ENCODE measurements around the gene AIPL1.

The AIPL1 gene

DNA sequence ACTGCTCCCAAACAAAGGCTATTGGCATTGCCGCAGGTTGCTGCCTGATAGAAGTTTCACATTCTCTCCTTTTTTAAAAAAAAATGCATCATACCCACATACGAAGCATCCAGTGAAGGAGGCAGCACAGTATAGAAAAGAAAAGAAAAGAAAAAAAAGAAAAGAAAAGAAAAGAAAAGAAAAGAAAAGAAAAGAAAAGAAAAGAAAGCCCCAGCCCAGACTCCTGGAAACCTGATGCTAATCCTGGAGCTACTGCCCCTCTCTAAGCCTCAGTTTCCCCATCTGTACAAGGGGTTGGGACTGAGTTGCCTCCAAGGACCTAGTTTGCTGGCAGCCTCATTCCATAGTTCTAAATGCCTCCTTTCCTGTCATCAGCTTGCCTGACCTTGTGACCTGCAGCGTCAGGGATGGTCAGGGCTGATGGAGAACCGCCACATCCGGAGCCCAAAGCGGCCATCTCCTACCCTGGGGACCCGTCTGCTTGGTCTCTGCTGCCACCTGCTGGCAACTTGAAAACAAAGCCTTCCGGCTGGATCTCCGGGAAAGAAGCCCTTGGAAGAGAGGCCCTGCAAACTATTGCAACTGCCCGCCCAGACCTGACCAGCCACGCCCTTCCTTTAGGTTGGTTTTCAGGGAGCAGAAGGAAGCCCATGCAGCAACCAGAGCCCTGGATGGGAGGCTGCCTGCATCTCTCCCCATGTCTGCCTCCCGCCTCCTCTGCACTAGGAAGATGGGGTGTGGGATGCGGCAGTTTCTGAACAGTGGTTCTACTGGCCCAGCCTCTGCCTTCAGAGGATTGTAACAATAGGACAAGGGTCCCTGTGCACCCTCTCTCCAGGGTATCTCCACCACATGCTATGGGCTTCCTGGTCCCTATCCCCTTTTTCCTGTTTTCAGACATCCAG lies 13.0 kb downstream of the AIPL1 start:
- peak; percentile 66 to 73 for DNase-seq (ENCODE audit: low read depth in 2 of 2)

DNA sequence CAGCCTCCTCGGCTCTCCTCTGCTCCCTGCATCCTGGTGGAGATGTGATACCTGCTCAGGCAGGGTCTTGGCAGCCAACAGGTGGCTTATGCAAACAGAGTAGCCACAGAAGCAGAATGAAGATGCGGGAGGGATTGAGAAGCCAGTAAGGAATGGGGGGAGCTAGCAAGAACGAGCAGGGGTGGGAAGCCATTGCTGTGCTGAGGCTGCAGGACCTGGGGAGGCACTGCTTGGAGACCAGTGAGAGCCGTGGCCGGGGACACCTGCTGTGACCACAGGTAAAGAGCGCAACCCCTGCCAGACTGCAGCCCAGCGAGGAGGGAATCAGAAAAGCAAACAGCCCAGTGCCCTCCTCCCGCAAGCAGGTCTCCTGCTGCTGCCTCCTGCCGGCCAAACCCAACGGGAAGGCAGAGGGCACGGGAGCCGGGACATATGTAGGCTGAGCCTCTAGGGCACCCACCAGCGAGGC lies 14.7 kb downstream of the AIPL1 start:
- peak in 1 of 2 donors; percentile 26 for DNase-seq (ENCODE audit: low read depth in 2 of 2)

DNA sequence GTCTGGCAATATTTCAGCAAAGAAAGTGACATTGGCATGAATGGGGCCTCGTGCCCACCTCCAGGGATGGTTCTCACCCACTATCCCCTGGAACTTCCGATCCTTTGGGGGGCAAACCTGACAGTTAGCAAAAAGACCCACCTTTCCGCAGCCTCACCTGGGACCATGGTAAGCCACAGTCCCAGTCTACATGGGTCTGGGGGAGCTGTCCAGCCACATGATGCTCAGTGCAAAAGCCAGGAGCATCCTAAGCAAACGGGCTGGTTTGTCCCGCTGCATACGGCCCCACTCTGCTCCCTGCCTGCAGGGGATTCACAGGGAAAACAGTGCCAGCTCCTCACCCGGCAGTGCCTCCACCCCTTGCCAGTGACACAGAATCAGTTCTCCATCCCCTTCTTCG lies 19.3 kb downstream of the AIPL1 start:
- no peak for DNase-seq (ENCODE audit: low read depth in 2 of 2)

DNA sequence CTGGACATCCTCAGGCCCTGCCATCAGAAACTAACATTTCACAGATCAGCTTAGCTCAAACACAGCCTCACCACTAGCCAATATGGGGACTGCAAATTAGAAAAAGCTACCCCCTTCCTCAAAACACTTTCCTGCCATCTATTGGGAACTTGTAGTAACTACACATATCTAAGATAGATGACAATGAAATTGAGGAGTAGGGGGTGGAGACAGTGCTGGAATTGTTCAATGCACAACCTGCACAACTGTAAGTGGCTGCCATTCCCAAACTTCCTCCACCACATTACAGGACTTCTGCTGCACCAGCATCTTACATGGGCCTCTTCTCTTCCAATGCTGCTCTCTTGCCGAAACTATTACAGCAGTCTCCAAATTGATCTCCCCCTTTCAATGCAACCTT lies 21.9 kb downstream of the AIPL1 start:
- no peak for DNase-seq (ENCODE audit: low read depth in 2 of 2)

DNA sequence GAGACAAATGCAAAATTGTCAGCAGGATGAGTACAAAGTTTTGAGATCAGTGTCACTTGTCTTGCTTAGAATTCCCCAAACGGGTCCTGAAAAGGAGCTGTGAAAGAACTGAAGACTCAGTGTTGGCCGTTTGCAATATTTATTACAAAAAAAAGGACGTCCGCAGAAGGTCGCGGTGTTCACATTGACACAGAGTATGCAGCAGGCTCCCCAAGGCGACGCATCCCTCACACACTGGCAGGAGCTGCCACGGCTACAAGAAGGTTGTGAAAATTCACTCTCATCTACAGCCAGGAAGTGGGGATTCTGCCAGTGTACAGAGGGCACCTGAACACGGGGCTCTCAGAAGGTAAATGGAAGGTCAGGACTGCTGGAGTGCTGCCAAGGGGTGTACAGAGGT lies 26.2 kb downstream of the AIPL1 start:
- no peak for DNase-seq (ENCODE audit: low read depth in 2 of 2)

DNA sequence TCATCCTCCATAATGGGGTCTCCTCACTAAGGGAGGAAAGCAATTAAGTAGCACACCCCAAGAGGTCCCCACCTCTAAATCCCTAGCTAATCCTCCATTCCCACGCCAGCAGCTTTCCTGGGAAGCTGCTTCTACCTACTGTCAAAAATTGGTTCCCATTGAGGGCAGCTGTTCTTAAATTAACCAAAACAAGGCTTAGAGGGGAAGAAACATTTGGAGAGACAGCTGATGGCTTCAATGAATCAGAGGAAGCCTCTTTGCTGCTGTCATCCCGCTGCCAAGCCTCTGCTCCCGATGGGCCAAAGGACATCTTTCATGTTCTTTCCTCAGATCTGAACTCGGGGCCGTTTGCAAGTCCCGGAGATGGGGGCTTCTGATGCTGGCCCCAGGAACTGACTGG lies 26.6 kb downstream of the AIPL1 start:
- no peak for DNase-seq (ENCODE audit: low read depth in 2 of 2)

DNA sequence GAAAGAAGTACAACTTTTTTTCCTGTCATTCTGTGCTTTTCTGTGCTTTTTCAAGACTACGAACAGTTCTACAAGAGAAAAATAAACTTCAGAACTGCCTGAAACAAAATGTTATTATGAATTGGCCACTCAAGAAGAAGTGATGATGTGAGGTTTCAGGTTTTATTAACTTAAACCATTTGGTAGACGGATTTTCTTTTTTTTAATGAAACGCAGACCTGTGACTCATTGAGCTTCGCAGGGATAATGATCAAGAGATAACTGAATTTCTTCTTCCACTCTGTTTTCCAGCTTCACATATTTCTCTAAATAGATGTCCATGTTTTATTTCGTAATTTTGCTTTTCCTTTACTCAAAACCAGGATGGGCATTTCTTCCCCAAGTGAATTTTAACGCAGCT lies 32.7 kb downstream of the AIPL1 start:
- no peak for DNase-seq (ENCODE audit: low read depth in 2 of 2)

DNA sequence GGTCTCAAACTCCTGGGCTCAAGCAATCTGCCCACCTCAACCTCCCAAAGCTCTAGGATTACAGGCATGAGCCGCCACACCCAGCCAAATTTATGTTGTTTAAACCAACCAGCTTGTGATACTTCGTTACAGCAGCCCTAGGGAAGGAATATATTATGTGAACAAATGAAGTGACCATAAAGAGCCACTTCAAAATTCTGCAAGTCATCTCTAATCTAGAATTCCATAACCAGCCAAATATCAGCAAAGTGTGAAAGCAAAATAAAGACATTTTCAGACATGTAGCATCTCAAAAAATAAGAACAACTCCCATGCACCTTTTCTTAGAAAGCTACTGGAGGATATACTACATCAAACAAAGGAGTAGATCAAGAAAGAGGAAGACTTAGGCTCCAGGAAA lies 36.0 kb downstream of the AIPL1 start:
- DNase-seq (ENCODE audit: low read depth in 2 of 2) = no peak

DNA sequence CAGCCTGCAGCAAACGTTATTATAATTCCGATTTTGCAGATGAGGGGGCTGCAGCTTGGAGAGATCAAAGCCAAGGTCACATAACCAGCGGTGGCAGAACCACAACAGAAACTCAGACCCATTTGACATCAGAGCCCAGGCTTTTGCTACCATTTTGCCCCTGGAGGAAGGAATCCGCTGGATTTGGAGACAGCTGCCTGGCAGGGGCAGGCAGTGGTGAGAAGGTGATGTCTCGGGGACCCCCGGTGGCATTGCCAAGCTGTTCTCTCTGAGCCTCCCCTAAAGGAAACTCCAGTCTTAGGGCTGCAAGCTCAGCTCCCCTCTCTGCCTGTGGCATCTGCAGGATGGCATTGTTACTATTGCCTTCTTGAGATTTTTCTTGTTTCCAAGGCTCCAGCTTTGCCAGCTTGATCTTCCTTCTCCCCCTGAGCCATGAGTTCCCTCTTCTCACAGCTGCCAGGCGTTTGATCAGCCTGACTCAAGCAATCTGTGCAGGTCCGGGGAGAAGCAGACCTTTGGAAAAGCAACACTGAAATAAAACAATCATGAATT lies 40.8 kb downstream of the AIPL1 start:
- no peak for DNase-seq (ENCODE audit: low read depth in 2 of 2)

DNA sequence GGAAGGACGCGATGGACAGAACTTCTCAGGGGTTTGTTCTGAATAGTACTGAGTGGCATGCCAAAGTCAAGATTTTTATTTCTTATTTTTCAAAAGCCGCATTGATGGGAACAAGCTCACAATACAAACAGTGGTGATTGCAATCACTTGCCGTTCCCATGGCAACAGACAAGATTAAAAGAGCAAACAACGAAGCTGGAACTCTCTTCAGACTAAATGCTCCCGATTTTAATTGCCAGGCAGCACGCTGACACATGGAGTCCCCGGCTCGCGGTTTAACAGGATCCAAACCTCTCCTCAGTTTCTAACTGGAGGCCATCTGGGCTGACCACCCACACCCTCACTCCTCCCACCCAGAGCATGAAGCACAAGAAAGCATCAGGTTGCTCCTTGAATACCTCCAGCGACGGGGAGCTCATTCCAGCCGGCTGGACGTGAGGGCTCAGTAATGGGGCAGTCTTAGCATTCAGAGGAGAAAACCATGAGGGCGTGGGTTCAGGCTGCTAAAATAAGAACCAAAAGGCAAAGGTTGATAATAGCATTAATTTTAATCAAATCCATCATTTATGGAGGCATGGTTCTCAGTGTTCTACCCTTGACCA lies 41.5 kb downstream of the AIPL1 start:
- no peak for DNase-seq (ENCODE audit: low read depth in 2 of 2)

DNA sequence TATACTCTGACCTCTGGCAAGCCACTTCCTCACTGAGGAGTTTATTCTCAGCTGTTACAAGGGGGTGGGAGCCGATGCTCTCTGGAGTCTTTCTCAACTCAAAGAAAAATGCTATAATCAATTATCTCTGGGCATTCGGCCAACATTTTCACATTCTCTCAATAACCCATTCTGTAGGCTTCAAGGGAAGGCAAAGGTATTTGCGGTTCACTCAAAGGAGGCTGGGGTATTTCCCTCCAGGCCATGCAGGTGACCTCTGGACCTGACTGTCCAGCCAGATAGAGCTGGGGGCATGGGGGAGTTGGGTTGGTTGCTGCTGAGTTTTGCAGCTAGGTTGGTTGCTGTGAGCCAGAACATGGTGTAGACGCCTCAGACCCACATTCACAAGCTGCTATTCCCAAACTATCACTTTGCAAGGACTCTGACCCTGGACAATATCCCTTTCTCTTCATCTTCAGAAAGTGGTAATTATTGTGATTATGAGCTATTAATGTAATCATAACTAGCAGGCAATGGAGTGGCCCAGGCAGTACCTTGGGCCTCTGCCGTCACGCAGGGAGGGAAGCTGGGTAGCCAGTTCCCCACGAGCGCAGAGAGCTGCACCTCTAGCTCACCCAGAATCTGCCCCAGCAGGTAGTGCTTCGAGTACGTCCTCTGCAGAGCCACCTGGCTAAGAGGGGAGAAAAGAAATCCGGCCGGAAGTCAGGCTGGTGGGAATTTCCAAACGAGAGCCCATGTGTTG lies 42.1 kb downstream of the AIPL1 start:
- no peak for DNase-seq (ENCODE audit: low read depth in 2 of 2)

DNA sequence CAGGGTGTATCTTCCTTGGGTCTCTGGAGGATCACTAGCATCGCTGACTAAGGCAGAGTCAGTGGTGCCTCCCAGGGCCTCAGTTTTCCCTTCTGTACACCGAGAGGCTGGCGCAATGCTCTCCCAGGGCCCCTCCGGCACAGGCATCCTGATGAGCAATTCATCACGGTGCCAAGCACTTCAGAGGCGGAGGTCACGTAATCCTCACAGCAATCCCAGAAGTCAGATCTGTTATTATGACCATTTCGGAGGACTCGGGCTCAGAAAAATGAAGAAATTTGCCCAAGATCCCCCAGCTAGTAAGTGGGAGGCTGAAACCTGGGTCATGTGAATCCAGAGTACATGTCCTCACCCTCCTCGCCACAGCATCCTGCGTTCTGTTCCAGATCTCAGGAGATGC lies 46.5 kb downstream of the AIPL1 start:
- no peak for DNase-seq (ENCODE audit: low read depth in 2 of 2)

DNA sequence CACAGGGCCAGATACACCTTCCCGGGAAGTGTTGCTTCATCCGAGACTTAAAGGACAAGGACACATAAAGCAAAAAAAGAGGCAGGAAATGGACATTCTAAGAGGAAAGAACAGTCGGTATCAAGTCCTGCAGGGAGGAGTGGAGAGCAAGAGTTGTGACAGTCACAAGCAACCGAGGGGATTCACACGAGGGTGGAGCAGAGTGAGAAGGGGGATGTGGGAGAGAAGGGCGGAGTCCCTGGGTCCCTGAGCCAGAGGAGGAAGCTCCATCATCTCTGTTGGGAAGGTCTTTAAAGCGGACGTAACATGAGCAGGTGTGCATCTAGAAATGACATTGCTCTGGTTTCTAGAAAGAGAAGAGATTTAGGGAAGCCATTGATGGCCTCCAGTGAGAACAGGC lies 47.1 kb downstream of the AIPL1 start:
- DNase-seq (ENCODE audit: low read depth in 2 of 2) = no peak

DNA sequence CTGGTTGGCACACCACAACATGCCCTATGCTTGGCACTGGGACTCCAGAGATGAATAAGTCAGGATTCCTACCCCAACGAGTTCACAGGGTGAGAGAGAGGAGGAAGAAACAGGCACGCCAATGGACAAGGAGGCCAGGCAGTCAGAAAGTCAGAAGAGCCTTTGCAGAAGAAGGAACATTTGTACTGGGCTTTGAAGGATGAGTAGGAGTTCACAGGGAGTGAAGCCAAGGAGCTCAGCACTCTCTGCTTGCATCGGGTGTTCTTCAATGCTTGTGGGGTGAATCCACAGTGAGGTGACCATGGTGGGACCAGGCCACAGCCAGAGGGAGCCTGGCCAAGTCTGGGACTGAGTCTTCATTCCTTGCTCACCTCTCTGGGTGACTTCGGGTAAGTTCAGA lies 47.5 kb downstream of the AIPL1 start:
- DNase-seq (ENCODE audit: low read depth in 2 of 2) = no peak

DNA sequence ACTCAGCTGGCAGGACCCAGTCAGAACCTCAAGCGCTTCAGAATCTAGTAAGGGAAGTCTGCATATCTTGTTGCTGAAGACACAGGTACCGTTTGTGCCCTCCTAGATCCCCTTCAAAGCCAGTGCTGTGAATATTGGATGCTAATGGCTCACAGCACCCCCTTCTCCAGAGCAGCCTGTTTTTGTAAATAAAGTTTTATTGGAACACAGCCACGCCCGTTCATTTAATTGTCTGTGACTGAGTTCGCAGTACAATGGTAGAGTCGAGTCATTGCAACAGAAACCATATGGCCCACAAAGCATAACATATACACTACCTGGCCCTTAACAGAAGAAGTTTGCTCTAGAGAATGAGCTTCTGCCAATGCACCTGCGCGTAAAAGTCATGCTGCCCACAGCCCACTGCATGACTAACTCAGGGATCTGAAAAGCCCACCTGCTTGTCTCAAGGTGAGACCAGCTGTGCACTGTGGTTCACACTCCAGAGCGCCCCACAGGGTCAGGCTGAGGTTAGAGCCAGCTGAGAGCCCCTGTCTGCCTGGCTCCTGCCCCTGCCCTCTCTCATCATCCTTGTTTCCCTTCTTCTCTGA lies 48.8 kb downstream of the AIPL1 start:
- DNase-seq (ENCODE audit: low read depth in 2 of 2) = no peak

DNA sequence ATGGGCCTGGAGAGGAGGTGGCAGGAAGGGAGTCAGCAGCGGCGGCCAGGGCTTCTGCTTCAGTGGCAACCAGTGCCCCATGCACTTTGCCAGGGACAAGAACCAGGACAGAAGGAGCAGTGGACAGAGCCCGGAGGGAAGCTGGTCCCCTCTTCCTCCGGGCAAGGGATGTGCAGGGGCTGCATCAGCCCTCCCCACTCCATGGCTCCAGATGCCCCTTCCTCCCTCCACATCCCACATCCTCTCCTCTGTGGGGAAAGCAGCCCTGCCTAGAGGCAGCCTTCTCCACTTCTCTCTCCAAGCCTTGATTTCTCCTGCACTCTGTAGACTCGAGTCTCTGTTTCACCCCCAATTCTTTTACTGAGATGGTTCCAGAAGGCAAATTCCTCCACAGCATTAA lies 50.4 kb downstream of the AIPL1 start:
- DNase-seq (ENCODE audit: low read depth in 2 of 2) = no peak

DNA sequence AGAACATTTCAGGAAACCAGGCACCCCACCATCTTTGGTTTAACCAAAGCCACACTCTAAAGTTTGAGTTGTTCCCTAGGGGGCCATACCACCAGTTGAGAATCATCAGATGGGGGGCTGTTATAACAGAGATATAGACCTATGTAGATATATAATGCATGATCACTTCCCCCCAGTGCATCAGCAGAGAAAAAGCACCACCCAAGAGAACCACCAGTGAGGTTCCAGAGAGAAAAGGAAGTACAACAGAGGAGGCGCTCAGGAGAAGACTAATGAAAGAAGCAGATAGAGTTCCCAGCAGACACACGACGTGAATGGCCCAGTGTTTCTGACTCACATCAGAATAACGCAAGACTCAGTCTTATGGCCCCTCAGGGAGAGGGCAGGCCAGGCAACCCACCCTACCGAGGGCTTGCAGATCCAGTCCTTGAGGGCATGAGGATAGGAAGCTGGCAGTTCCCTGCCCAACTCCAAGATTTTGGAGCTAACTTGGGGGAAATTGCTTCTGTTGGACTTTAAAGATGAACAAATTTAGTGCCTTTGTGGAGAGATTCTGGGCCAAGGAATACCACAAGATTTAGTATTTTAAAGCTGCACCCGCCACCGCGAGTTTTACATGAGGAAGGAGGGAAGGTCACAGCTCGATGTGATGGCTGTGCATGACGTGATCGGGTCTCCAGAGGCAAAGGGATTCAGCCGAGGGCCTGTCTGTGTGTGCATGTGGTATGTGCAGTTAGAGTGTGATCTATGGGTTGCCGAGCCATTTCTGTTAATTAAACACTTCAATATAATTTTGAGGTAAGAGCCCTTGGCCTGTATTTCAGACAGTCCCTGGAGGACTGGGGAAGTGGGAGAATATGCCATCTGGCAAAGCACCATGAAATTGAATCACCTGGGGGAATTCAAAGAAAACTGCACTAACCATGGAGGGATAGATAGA lies 53.1 kb downstream of the AIPL1 start:
- no peak for DNase-seq (ENCODE audit: low read depth in 2 of 2)

DNA sequence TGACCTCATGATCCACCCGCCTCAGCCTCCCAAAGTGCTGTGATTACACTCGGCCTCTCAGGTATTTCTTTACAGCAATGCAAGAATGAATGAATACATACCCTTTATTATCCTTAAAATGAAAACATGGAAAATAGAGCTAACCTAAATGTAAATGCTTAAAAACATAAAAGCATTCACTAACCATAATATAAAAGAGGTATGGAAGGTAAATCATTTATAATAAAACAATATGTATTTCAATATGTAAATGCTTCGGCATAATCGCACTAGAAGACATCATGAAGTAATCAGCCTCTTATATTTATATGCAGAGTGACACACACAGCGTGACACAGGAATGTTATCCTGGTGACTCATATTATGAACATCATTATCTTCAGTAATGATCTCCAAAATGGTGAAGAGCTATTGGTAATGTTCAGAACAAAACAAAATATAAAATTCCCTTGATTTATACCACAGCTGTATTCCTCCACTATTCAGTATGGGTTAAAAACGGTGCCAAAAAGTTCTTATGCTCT lies 53.9 kb downstream of the AIPL1 start:
- no peak for DNase-seq (ENCODE audit: low read depth in 2 of 2)

DNA sequence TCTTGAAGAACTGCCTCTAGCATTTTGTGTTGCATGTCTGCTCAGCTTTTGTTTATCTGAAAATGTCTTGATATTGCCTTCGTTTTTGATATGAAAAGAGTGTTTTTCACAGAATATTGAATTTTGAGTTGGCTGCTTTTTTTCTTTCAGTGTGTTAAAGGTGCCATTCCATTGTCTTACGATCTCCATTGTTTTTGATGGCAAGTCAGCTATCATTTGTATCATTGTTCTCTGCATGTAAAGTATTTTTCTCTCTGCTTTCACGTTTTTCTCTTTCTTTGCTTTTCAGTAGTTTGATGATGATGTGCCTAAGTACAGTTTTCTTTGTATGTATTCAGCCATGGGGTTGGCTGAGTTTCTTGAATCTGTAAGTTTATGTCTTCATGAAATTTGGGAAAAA lies 57.0 kb downstream of the AIPL1 start:
- no peak for DNase-seq (ENCODE audit: low read depth in 2 of 2)

DNA sequence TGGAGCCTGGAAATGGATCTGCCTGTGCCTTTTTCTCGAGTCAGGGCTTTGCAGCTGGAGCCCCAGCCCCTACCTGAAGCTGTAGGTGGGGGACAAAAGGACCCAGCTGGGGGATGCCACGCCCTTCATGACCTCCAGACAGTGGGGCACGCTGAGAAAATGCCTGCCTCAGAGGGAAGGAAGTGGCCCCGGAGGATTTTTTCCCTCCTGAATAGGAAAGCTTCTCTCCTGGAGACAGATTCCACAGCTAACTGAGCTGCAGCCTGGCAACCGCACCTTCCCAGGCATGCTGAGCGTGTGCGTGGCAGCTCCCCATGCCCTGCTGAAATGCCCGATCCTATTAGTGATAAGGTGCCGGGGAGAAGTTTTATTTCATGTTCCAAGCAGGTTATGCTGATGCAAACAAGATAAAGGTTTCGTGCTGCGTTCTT lies 58.0 kb downstream of the AIPL1 start:
- DNase-seq (ENCODE audit: low read depth in 2 of 2) = no peak

Data from stimulated activated CD4-positive, alpha-beta T cell treated with anti-CD3 and anti-CD28 coated beads, Interleukin-4, amount 100 ng/mL, for 48 hours (primary cell).